Calu3 (cell line): ENCODE data around the gene IGFBP7. TPM values are rescaled to one million over a fixed set of nuclear protein-coding genes. Genes with fewer than 3 reads are reported as not detected.

ENCODE experiments used
- BruUV-seq: library from RNA; stranded (reverse); fragments of 400-500 nt; replicated peaks from 2 replicates; lab custom pipeline; 2021; lab: Mats Ljungman, UMichigan
- CTCF ChIA-PET: fragments of 300-600 bp; sonication (Branson Sonifier 250); formaldehyde crosslinking; loops from one replicate; lab custom pipeline; 2022; ENCODE audit warnings: antibody characterized with exemption; lab: Charles Lee
- DNase-seq: peaks from one replicate; pipeline ENCODE4 v3.0.0; 2022
- H3K27ac Mint-ChIP-seq: one replicate; pipeline ENCODE4 v1.8.0; 2022; ENCODE audit warnings: mixed read lengths; ENCODE audit not compliant: unreplicated experiment
- H3K27me3 Mint-ChIP-seq: one replicate; pipeline ENCODE4 v1.8.0; 2022; ENCODE audit warnings: mixed read lengths; ENCODE audit not compliant: unreplicated experiment
- H3K36me3 Mint-ChIP-seq: one replicate; pipeline ENCODE4 v1.8.0; 2022; ENCODE audit warnings: mild to moderate bottlenecking, moderate library complexity, mixed read lengths; ENCODE audit not compliant: insufficient read depth, unreplicated experiment
- H3K4me1 Mint-ChIP-seq: one replicate; pipeline ENCODE4 v1.8.0; 2022; ENCODE audit warnings: mild to moderate bottlenecking, low read depth, mixed read lengths; ENCODE audit not compliant: unreplicated experiment
- H3K4me3 Mint-ChIP-seq: one replicate; pipeline ENCODE4 v1.8.0; 2022; ENCODE audit warnings: mild to moderate bottlenecking, low read depth, moderate library complexity, mixed read lengths; ENCODE audit not compliant: unreplicated experiment
- H3K9me3 Mint-ChIP-seq: one replicate; pipeline ENCODE4 v1.8.0; 2022; ENCODE audit warnings: low read depth, mixed read lengths; ENCODE audit not compliant: unreplicated experiment
- intact Hi-C: fragments of 100-400 bp; cut with micrococcal nuclease; formaldehyde crosslinking; loops from one replicate; pipeline ENCODE4 v1.10.0; 2022; ENCODE audit not compliant: unreplicated experiment
- total RNA-seq: library from RNA; stranded (reverse); gene quantifications from 2 replicates; pipeline ENCODE4 v1.2.3, GENCODE V29; 2022
- TF ChIP-seq, protein P1 (sequence below): fragments of 200-600 bp; IDR thresholded peaks from one replicate; pipeline ENCODE4 v1.8.0; 2022; ENCODE audit warnings: antibody characterized with exemption; ENCODE audit not compliant: unreplicated experiment

IGFBP7 gene
- total RNA-seq, 1 experiment from 2014 or later: 20.6 TPM

GRCh38 chr4:57153207-57153606 lies 43.0 kb upstream of the IGFBP7 start:
- H3K36me3 Mint-ChIP-seq: no peaks in the 10 kb centered on the region
- peaks cover 25% of the 10 kb centered on the region for H3K27me3 Mint-ChIP-seq
- CTCF ChIA-PET: interaction anchor here (1.9 kb wide), 1 partner anchor 10 kb away, joined by 4 read pairs; no protein-coding TSS in a partner anchor
- no peak overlapping the region for H3K27ac Mint-ChIP-seq
- no peaks in the 10 kb centered on the region for H3K9me3 Mint-ChIP-seq
- peaks cover 11% of the 10 kb centered on the region for H3K4me1 Mint-ChIP-seq
- TF ChIP-seq, protein P1, sequence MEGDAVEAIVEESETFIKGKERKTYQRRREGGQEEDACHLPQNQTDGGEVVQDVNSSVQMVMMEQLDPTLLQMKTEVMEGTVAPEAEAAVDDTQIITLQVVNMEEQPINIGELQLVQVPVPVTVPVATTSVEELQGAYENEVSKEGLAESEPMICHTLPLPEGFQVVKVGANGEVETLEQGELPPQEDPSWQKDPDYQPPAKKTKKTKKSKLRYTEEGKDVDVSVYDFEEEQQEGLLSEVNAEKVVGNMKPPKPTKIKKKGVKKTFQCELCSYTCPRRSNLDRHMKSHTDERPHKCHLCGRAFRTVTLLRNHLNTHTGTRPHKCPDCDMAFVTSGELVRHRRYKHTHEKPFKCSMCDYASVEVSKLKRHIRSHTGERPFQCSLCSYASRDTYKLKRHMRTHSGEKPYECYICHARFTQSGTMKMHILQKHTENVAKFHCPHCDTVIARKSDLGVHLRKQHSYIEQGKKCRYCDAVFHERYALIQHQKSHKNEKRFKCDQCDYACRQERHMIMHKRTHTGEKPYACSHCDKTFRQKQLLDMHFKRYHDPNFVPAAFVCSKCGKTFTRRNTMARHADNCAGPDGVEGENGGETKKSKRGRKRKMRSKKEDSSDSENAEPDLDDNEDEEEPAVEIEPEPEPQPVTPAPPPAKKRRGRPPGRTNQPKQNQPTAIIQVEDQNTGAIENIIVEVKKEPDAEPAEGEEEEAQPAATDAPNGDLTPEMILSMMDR: no peak
- intact Hi-C loops: no loop called here
- DNase-seq: no peak
- BruUV-seq: no TSS peak
- no peak overlapping the region for H3K4me3 Mint-ChIP-seq

DNA sequence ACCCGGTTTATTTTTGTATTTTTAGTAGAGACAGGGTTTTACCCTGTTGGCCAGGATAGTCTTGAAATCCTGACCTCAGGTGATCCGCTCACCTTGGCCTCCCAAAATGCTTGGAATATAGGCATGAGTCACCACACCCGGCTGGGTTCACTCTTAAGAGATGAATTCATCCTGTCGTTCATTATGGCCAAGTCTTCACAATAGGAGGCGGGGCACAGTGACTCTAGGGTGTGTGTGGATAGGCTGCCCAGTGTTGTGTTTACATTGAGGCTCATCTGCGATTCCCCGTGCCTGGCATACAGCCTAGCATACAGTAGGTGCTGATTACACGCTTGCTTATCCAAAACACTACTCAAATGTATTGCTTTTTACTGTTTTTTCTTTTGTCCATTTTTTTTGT lies 41.3 kb upstream of the IGFBP7 start:
- BruUV-seq: no TSS peak
- Mint-ChIP-seq H3K36me3 (no peaks in the 10 kb centered on the region), H3K4me1 (peaks cover 11% of the 10 kb centered on the region), H3K4me3 (no peak overlapping the region), H3K27me3 (peaks cover 26% of the 10 kb centered on the region), H3K27ac (no peak overlapping the region), H3K9me3 (no peaks in the 10 kb centered on the region)
- CTCF ChIA-PET: no interaction called here
- no peak for DNase-seq
- intact Hi-C loops: no loop called here
- TF ChIP-seq, protein P1: no peak

- CTCF ChIA-PET: no interaction called here
- H3K4me1 Mint-ChIP-seq: peaks cover 11% of the 10 kb centered on the region
These were observed 39.6 kb upstream of the IGFBP7 start for GRCh38 chr4:57149833-57150232.

GRCh38 chr4:57148831-57149505 lies 38.8 kb upstream of the IGFBP7 start:
- BruUV-seq: no TSS peak
- Mint-ChIP-seq H3K36me3 (no peaks in the 10 kb centered on the region), H3K27me3 (peaks cover 30% of the 10 kb centered on the region), H3K4me1 (peaks cover 11% of the 10 kb centered on the region), H3K9me3 (no peaks in the 10 kb centered on the region), H3K27ac (no peak overlapping the region), H3K4me3 (no peak overlapping the region)
- no peak for DNase-seq
- CTCF ChIA-PET: interaction anchor here (0.8 kb wide), 1 partner anchor 15 kb away, joined by 5 read pairs; no protein-coding TSS in a partner anchor
- TF ChIP-seq, protein P1: no peak
- intact Hi-C loops: no loop called here

More at GRCh38 chr4:57149833-57150232, 39.6 kb upstream of the IGFBP7 start:
- no peak for DNase-seq
- intact Hi-C loops: no loop called here
- H3K27ac Mint-ChIP-seq: no peak overlapping the region
- no TSS peak for BruUV-seq
- no peaks in the 10 kb centered on the region for H3K9me3 Mint-ChIP-seq
- no peaks in the 10 kb centered on the region for H3K36me3 Mint-ChIP-seq
- H3K27me3 Mint-ChIP-seq: peaks cover 30% of the 10 kb centered on the region
- TF ChIP-seq, protein P1: no peak
- no peak overlapping the region for H3K4me3 Mint-ChIP-seq
